HepG2 (cell line): ENCODE results near the gene PTGDR2. TPM values are rescaled to one million over a fixed set of nuclear protein-coding genes. Genes with fewer than 3 reads are reported as not detected.

Experiments
- BORCS8-MEF2B ChIP-seq: sonication (generic); formaldehyde crosslinking; IDR thresholded peaks from 2 replicates; pipeline ENCODE4 v1.8.0; 2022; ENCODE audit warnings: mild to moderate bottlenecking, missing genetic modification reagents
- ETV5 ChIP-seq: IDR thresholded peaks from 2 replicates; pipeline ENCODE4 v1.6.1; 2018; ENCODE audit warnings: missing biosample characterization, missing genetic modification reagents, inconsistent platforms, borderline replicate concordance
- GATAD2A ChIP-seq: IDR thresholded peaks from 2 replicates; pipeline ENCODE4 v1.6.1; 2016
- MBNL3 ChIP-seq: fragments of 250-450 bp; sonication (Bioruptor Pico); conservative IDR thresholded peaks from 2 replicates; pipeline ENCODE4 v1.8.0; 2022; ENCODE audit warnings: mild to moderate bottlenecking, inconsistent platforms
- MEIS2 ChIP-seq: sonication (generic); formaldehyde crosslinking; IDR thresholded peaks from 2 replicates; pipeline ENCODE4 v1.9.0; 2021; ENCODE audit warnings: mild to moderate bottlenecking, missing genetic modification reagents
- MYPOP ChIP-seq: sonication (generic); formaldehyde crosslinking; IDR thresholded peaks from 2 replicates; pipeline ENCODE4 v1.8.1; 2023; ENCODE audit warnings: mild to moderate bottlenecking, moderate library complexity, missing genetic modification reagents
- PAXIP1 ChIP-seq: sonication (generic); formaldehyde crosslinking; conservative IDR thresholded peaks from 2 replicates; pipeline ENCODE4 v1.4.0; 2020; ENCODE audit warnings: mild to moderate bottlenecking, missing genetic modification reagents, moderate library complexity
- TCF12 ChIP-seq, 2 experiments: fragments of 450-650 bp in 1 of 2; sonication (generic) in 1 of 2; formaldehyde crosslinking in 1 of 2; IDR thresholded peaks; 2 replicates each; pipeline versions ENCODE4 v1.6.1 to v1.8.0; 2017 to 2022; ENCODE audit warnings: antibody characterized with exemption in 1 of 2, mild to moderate bottlenecking in 1 of 2, missing genetic modification reagents in 1 of 2, moderate library complexity in 1 of 2
- ZBTB33 ChIP-seq: sonication (generic); formaldehyde crosslinking; IDR thresholded peaks from 2 replicates; pipeline ENCODE4 v1.4.0; 2020; ENCODE audit warnings: missing genetic modification reagents
- ZNF256 ChIP-seq: sonication (generic); formaldehyde crosslinking; conservative IDR thresholded peaks from 2 replicates; pipeline ENCODE4 v1.4.0; 2020; ENCODE audit warnings: missing genetic modification reagents
- ZNF264 ChIP-seq: sonication (generic); formaldehyde crosslinking; IDR thresholded peaks from 2 replicates; pipeline ENCODE4 v1.4.0; 2020; ENCODE audit warnings: missing genetic modification reagents
- ZNF282 ChIP-seq: fragments of 450-650 bp; IDR thresholded peaks from 2 replicates; pipeline ENCODE4 v1.6.1; 2018; ENCODE audit not compliant: partially characterized antibody
- ZNF556 ChIP-seq: sonication (generic); formaldehyde crosslinking; IDR thresholded peaks from 2 replicates; pipeline ENCODE4 v1.4.0; 2020; ENCODE audit warnings: mild to moderate bottlenecking, missing genetic modification reagents, borderline replicate concordance
- ZNF766 ChIP-seq: sonication (generic); formaldehyde crosslinking; IDR thresholded peaks from 2 replicates; pipeline ENCODE4 v1.5.0; 2020; ENCODE audit warnings: missing genetic modification reagents, borderline replicate concordance
- ZNF788 ChIP-seq: sonication (generic); formaldehyde crosslinking; IDR thresholded peaks from 2 replicates; pipeline ENCODE4 v1.5.0; 2020; ENCODE audit warnings: mild to moderate bottlenecking, missing genetic modification reagents, borderline replicate concordance
- ZNF816 ChIP-seq: sonication (generic); formaldehyde crosslinking; IDR thresholded peaks from 2 replicates; pipeline ENCODE4 v1.8.0; 2022; ENCODE audit warnings: missing genetic modification reagents, mild to moderate bottlenecking, borderline replicate concordance
- polyA plus RNA-seq, 8 experiments: library from polyadenylated mRNA; depleted of rRNA in 3 of 8; stranded (reverse) in 7 of 8; unstranded in 1 of 8; fragments of >200 nt; fragmentation: Illumina TruSeq in 4 of 8; extraction: Trizol in 4 of 8; gene quantifications; 2 replicates each; pipeline versions ENCODE4 v1.2.1 to v1.2.3, GENCODE V29; 2011 to 2016; ENCODE audit warnings: low read depth in 4 of 8, missing spikeins in 1 of 8, mixed read lengths in 1 of 8; ENCODE audit not compliant: insufficient read depth in 1 of 8
- total RNA-seq, 5 experiments: library from RNA; depleted of rRNA; stranded (reverse); fragments of >200 nt; fragmentation: Illumina TruSeq; extraction: Trizol; gene quantifications; 2 replicates each; pipeline ENCODE4 v1.2.3, GENCODE V29; 2016; ENCODE audit warnings: low read depth in 1 of 5
- TF ChIP-seq, protein P1 (sequence below): sonication (generic); formaldehyde crosslinking; IDR thresholded peaks from 2 replicates; pipeline ENCODE4 v1.4.0; 2020; ENCODE audit warnings: mild to moderate bottlenecking, missing genetic modification reagents
- TF ChIP-seq, protein P2 (sequence below): sonication (generic); formaldehyde crosslinking; IDR thresholded peaks from 2 replicates; pipeline ENCODE4 v1.4.0; 2020; ENCODE audit warnings: mild to moderate bottlenecking, low read depth, missing genetic modification reagents

Gene PTGDR2
- total and polyA plus RNA-seq, 2 of the 13 experiments (the other 11 are each of a cell fraction or from before 2014, with no cell fraction given), result 1.9 to 2.5 TPM

- TF ChIP-seq ZNF282, result no peak
- TF ChIP-seq, protein P1, sequence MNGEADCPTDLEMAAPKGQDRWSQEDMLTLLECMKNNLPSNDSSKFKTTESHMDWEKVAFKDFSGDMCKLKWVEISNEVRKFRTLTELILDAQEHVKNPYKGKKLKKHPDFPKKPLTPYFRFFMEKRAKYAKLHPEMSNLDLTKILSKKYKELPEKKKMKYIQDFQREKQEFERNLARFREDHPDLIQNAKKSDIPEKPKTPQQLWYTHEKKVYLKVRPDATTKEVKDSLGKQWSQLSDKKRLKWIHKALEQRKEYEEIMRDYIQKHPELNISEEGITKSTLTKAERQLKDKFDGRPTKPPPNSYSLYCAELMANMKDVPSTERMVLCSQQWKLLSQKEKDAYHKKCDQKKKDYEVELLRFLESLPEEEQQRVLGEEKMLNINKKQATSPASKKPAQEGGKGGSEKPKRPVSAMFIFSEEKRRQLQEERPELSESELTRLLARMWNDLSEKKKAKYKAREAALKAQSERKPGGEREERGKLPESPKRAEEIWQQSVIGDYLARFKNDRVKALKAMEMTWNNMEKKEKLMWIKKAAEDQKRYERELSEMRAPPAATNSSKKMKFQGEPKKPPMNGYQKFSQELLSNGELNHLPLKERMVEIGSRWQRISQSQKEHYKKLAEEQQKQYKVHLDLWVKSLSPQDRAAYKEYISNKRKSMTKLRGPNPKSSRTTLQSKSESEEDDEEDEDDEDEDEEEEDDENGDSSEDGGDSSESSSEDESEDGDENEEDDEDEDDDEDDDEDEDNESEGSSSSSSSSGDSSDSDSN (CRISPR knock-in tag), result peak; percentile 55
- TF ChIP-seq MYPOP (CRISPR knock-in tag), result peak; percentile 87
- TF ChIP-seq ZNF816, result peak; percentile 64; the same call in 1 of the 2 replicates
- peak; percentile 77 for TF ChIP-seq BORCS8-MEF2B (CRISPR knock-in tag)
- TF ChIP-seq PAXIP1 (CRISPR knock-in tag), result peak; percentile 96
- peak; percentile 92 for TF ChIP-seq ZNF264 (CRISPR knock-in tag)
- peak; percentile 91; the same call in 1 of the 2 replicates for TF ChIP-seq ETV5 (CRISPR knock-in tag)
- TF ChIP-seq ZBTB33, result peak; percentile 70
- TF ChIP-seq MBNL3 (CRISPR knock-in tag), result no peak
- TF ChIP-seq ZNF556 (CRISPR knock-in tag), result peak; percentile 81; the same call in 1 of the 2 replicates
- no peak for TF ChIP-seq TCF12 (IDR thresholded peaks at IDR 0.05)
- peak; percentile 75; the same call in 1 of the 2 replicates for TF ChIP-seq TCF12 (CRISPR knock-in tag; IDR thresholded peaks at IDR 0.05)
- TF ChIP-seq ZNF766 (CRISPR knock-in tag), result peak; percentile 72; the same call in 1 of the 2 replicates
- TF ChIP-seq ZNF788 (CRISPR knock-in tag), result peak; percentile 93
- TF ChIP-seq, protein P2, sequence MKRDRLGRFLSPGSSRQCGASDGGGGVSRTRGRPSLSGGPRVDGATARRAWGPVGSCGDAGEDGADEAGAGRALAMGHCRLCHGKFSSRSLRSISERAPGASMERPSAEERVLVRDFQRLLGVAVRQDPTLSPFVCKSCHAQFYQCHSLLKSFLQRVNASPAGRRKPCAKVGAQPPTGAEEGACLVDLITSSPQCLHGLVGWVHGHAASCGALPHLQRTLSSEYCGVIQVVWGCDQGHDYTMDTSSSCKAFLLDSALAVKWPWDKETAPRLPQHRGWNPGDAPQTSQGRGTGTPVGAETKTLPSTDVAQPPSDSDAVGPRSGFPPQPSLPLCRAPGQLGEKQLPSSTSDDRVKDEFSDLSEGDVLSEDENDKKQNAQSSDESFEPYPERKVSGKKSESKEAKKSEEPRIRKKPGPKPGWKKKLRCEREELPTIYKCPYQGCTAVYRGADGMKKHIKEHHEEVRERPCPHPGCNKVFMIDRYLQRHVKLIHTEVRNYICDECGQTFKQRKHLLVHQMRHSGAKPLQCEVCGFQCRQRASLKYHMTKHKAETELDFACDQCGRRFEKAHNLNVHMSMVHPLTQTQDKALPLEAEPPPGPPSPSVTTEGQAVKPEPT, result peak; percentile 40
- TF ChIP-seq ZNF256 (CRISPR knock-in tag), result 0 out of 2 replicates have a peak, but pooled peaks have one; percentile 31
- TF ChIP-seq MEIS2 (CRISPR knock-in tag), result peak; percentile 98
- TF ChIP-seq GATAD2A (CRISPR knock-in tag), result peak; percentile 100
Observed at GRCh38 chr11:60880643-60881282, 25.0 kb upstream of the PTGDR2 start (continued).
